CD8-positive, alpha-beta memory T cell (primary cell): ENCODE data around the gene CLIC3. TPM values are rescaled to one million over a fixed set of nuclear protein-coding genes. Genes with fewer than 3 reads are reported as not detected.

ENCODE experiments used
- polyA plus RNA-seq: library from polyadenylated mRNA; unstranded; fragments of 300-500 nt; fragmentation: Illumina TruSeq; gene quantifications from one replicate; pipeline ENCODE4 v1.2.3, GENCODE V29; 2021
- total RNA-seq, 2 experiments: library from RNA; stranded (reverse); gene quantifications; one replicate each; pipeline ENCODE4 v1.2.3, GENCODE V29; 2021

Gene CLIC3
- total and polyA plus RNA-seq, 3 experiments from 2014 or later: 3.4 to 52.1 (median 4.1) TPM

Other genes with a start within 250 kb of the CLIC3 start
Only the 30 nearest of the 38 such genes appear.
- gene TMEM141, start 205.2 kb downstream of the CLIC3 start, total RNA-seq: 10 to 100 TPM; 50.1 to 50.6 TPM
- 37.8 TPM for gene TMEM141, start 205.2 kb downstream of the CLIC3 start, polyA plus RNA-seq
- gene CCDC183, start 200.2 kb downstream of the CLIC3 start, total RNA-seq: under 1 TPM in 1 of 2 experiments, not detected in 1; 0.73 TPM
- 0.26 TPM for gene CCDC183, start 200.2 kb downstream of the CLIC3 start, polyA plus RNA-seq
- gene RABL6, start 188.6 kb downstream of the CLIC3 start, total RNA-seq: 100 to 1,000 TPM in 1 of 2 experiments, 10 to 100 TPM in 1; 98.2 to 106 TPM
- gene RABL6, start 188.6 kb downstream of the CLIC3 start, polyA plus RNA-seq: 20.9 TPM
- gene AJM1, start 154.1 kb downstream of the CLIC3 start, total RNA-seq: 1 to 10 TPM; 3.2 TPM
- gene AJM1, start 154.1 kb downstream of the CLIC3 start, polyA plus RNA-seq: 0.39 TPM
- gene PHPT1, start 147.2 kb downstream of the CLIC3 start, total RNA-seq: 100 to 1,000 TPM; 108 to 110 TPM
- 100.0 TPM for gene PHPT1, start 147.2 kb downstream of the CLIC3 start, polyA plus RNA-seq
- gene MAMDC4, start 144.2 kb downstream of the CLIC3 start, total RNA-seq: 10 to 100 TPM; 12.2 to 12.9 TPM
- not detected for gene MAMDC4, start 144.2 kb downstream of the CLIC3 start, polyA plus RNA-seq
- 100 to 1,000 TPM; 354 to 356 TPM for gene EDF1, start 130.3 kb downstream of the CLIC3 start, total RNA-seq
- gene EDF1, start 130.3 kb downstream of the CLIC3 start, polyA plus RNA-seq: 476 TPM
- 10 to 100 TPM; 53.2 to 60.5 TPM for gene TRAF2, start 110.1 kb downstream of the CLIC3 start, total RNA-seq
- gene TRAF2, start 110.1 kb downstream of the CLIC3 start, polyA plus RNA-seq: 23.1 TPM
- 100 to 1,000 TPM; 104 to 105 TPM for gene FBXW5, start 51.8 kb downstream of the CLIC3 start, total RNA-seq
- 163 TPM for gene FBXW5, start 51.8 kb downstream of the CLIC3 start, polyA plus RNA-seq
- under 1 TPM in 1 of 2 experiments, not detected in 1; 0.96 TPM for gene C8G, start 51.3 kb downstream of the CLIC3 start, total RNA-seq
- not detected for gene C8G, start 51.3 kb downstream of the CLIC3 start, polyA plus RNA-seq
- 1 to 10 TPM in 1 of 2 experiments, under 1 TPM in 1; 0.85 to 1.3 TPM for gene LCN12, start 44.3 kb downstream of the CLIC3 start, total RNA-seq
- gene LCN12, start 44.3 kb downstream of the CLIC3 start, polyA plus RNA-seq: not detected
- under 1 TPM; 0.24 to 0.49 TPM for gene PTGDS, start 19.1 kb downstream of the CLIC3 start, total RNA-seq
- gene PTGDS, start 19.1 kb downstream of the CLIC3 start, polyA plus RNA-seq: 5.5 TPM
- gene LCNL1, start 13.6 kb downstream of the CLIC3 start, total RNA-seq: under 1 TPM; 0.20 to 0.22 TPM
- 0.16 TPM for gene LCNL1, start 13.6 kb downstream of the CLIC3 start, polyA plus RNA-seq
- 10 to 100 TPM; 78.4 to 82.2 TPM for gene PAXX, start 4.1 kb downstream of the CLIC3 start, total RNA-seq
- gene PAXX, start 4.1 kb downstream of the CLIC3 start, polyA plus RNA-seq: 156 TPM
- 10 to 100 TPM; 15.9 to 20.7 TPM for gene ABCA2, start 31.7 kb upstream of the CLIC3 start, total RNA-seq
- gene ABCA2, start 31.7 kb upstream of the CLIC3 start, polyA plus RNA-seq: 20.2 TPM
- under 1 TPM; 0.57 to 0.82 TPM for gene FUT7, start 35.5 kb upstream of the CLIC3 start, total RNA-seq
- gene FUT7, start 35.5 kb upstream of the CLIC3 start, polyA plus RNA-seq: 28.7 TPM
- 10 to 100 TPM; 24.6 to 27.5 TPM for gene NPDC1, start 49.6 kb upstream of the CLIC3 start, total RNA-seq
- gene NPDC1, start 49.6 kb upstream of the CLIC3 start, polyA plus RNA-seq: 38.4 TPM
- gene ENTPD2, start 57.5 kb upstream of the CLIC3 start, total RNA-seq: not detected
- not detected for gene ENTPD2, start 57.5 kb upstream of the CLIC3 start, polyA plus RNA-seq
- 10 to 100 TPM; 11.5 to 12.7 TPM for gene SAPCD2, start 74.0 kb upstream of the CLIC3 start, total RNA-seq
- gene SAPCD2, start 74.0 kb upstream of the CLIC3 start, polyA plus RNA-seq: 0.15 TPM
- 10 to 100 TPM; 15.3 to 15.5 TPM for gene UAP1L1, start 80.9 kb upstream of the CLIC3 start, total RNA-seq
- 4.6 TPM for gene UAP1L1, start 80.9 kb upstream of the CLIC3 start, polyA plus RNA-seq
- gene MAN1B1, start 90.4 kb upstream of the CLIC3 start, total RNA-seq: 10 to 100 TPM; 31.9 to 32.7 TPM
- 39.3 TPM for gene MAN1B1, start 90.4 kb upstream of the CLIC3 start, polyA plus RNA-seq
- 100 to 1,000 TPM; 294 to 308 TPM for gene DPP7, start 118.2 kb upstream of the CLIC3 start, total RNA-seq
- 158 TPM for gene DPP7, start 118.2 kb upstream of the CLIC3 start, polyA plus RNA-seq
- not detected for gene GRIN1, start 142.6 kb upstream of the CLIC3 start, total RNA-seq
- gene GRIN1, start 142.6 kb upstream of the CLIC3 start, polyA plus RNA-seq: not detected
- not detected for gene LRRC26, start 173.5 kb upstream of the CLIC3 start, total RNA-seq
- gene LRRC26, start 173.5 kb upstream of the CLIC3 start, polyA plus RNA-seq: not detected
- not detected for gene TMEM210, start 175.5 kb upstream of the CLIC3 start, total RNA-seq
- gene TMEM210, start 175.5 kb upstream of the CLIC3 start, polyA plus RNA-seq: not detected
- 10 to 100 TPM; 50.2 to 57.0 TPM for gene ANAPC2, start 192.0 kb upstream of the CLIC3 start, total RNA-seq
- gene ANAPC2, start 192.0 kb upstream of the CLIC3 start, polyA plus RNA-seq: 5.4 TPM
- gene SSNA1, start 192.1 kb upstream of the CLIC3 start, total RNA-seq: 100 to 1,000 TPM; 114 to 118 TPM
- gene SSNA1, start 192.1 kb upstream of the CLIC3 start, polyA plus RNA-seq: 138 TPM
- gene TPRN, start 204.2 kb upstream of the CLIC3 start, total RNA-seq: 10 to 100 TPM; 14.1 to 15.1 TPM
- 0.76 TPM for gene TPRN, start 204.2 kb upstream of the CLIC3 start, polyA plus RNA-seq
- gene TMEM203, start 209.1 kb upstream of the CLIC3 start, total RNA-seq: 10 to 100 TPM; 51.5 to 53.9 TPM
- 134 TPM for gene TMEM203, start 209.1 kb upstream of the CLIC3 start, polyA plus RNA-seq
- 10 to 100 TPM; 45.1 to 47.4 TPM for gene NDOR1, start 209.1 kb upstream of the CLIC3 start, total RNA-seq
- 9.9 TPM for gene NDOR1, start 209.1 kb upstream of the CLIC3 start, polyA plus RNA-seq